IPS-18c (cell line): ENCODE measurements around the gene RPF1.

Experiments
- H3K4me3 ChIP-seq: 2 replicates; pipeline ENCODE4 v1.7.0; 2013; ENCODE audit warnings: low read depth, mild to moderate bottlenecking, low read length, moderate library complexity; ENCODE audit not compliant: insufficient read depth
- H3K9me3 ChIP-seq: one replicate; pipeline ENCODE4 v1.6.1; 2013; ENCODE audit warnings: mild to moderate bottlenecking, low read length, moderate library complexity; ENCODE audit not compliant: control insufficient read depth, insufficient read depth

Gene RPF1

GRCh38 chr1:84510668-84511067 lies 31.6 kb downstream of the RPF1 start:
- H3K9me3 ChIP-seq, result peaks cover 2% of the 10 kb centered on the region
- no peak overlapping the region for H3K4me3 ChIP-seq

DNA sequence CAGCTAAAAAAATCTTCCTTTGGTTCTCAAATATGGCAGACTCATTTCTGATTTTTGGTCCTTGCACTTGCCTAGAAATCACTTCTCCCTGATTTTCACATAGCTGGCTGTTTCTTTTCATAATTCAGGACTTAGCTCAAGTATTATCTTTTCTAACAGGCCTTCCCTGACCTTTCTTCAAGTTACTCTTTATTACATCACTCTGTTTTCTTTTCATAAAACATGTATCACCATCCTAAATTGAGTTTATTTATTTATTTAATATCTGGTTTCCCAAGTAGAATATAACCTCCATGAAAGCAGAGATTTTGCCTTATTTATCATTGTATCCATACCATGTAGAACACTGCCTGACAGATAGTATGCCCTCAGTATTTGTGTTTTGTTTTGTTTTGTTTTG lies 45.5 kb downstream of the RPF1 start:
- Histone ChIP-seq H3K4me3 (no peak overlapping the region), H3K9me3 (no peaks in the 10 kb centered on the region)

GRCh38 chr1:84525779-84526178 lies 46.7 kb downstream of the RPF1 start:
- H3K9me3 ChIP-seq, result no peaks in the 10 kb centered on the region

DNA sequence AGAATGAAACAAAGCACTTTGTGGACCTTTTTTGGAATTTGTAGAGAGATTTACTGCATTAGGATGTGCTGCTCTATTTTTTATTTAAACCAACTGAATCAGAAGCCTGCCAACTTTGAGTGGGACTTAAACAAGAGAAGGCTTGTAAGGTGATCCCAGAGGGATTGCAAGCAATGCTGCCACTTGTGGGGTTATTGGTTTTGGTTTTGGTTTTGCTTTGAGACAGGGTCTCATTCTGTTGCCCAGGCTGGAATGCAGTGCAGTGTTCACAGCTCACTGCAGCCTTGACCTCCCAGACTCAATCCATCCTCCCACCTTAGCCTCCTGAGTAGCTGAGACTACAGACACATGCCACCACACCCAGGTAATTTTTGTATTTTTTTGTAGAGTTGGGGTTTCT lies 59.5 kb downstream of the RPF1 start:
- no peaks in the 10 kb centered on the region for H3K9me3 ChIP-seq
- no peak overlapping the region for H3K4me3 ChIP-seq

More at GRCh38 chr1:84525779-84526178, 46.7 kb downstream of the RPF1 start:
- H3K4me3 ChIP-seq, result no peak overlapping the region

DNA sequence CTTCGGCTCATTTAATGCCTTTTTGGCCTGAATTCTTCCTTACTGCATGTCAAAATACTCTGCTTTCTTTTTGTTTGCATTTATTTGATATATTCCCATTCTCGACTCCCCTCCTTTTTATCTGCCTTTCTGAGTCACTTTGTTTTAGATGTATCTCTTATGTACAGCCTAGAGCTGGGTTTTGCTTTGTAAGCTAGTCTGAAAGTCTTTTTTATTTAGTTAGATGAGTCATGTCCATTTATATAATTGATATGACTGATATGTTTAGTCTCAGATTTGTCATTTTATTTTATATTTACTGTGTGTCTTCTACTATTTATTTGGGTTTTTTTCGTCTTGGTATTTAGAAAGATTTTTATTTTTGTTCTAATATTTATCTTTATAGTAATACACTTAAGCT lies 60.9 kb downstream of the RPF1 start:
- H3K9me3 ChIP-seq, result no peaks in the 10 kb centered on the region
- no peak overlapping the region for H3K4me3 ChIP-seq

- Histone ChIP-seq H3K4me3 (no peak overlapping the region), H3K9me3 (no peaks in the 10 kb centered on the region)
Measured at GRCh38 chr1:84540759-84541158, 61.7 kb downstream of the RPF1 start.

DNA sequence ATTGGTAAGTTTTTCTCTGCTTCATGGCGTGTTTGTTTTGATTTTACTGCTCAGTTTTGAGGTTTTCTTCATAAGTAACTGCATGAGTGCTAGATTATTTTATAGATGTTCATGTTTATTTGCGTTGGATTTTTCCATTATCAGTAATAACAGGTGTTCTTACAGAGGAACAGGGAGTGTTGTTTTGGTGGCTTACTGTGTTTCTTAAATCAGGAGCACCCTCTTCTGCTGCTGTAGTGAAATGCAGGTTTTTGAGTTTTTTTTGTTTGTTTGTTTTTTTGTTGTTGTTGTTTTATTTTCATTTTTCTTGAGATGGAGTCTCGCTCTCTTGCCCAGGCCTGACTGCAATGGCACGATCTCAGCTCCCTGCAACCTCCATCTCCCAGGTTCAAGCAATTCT lies 62.6 kb downstream of the RPF1 start:
- Histone ChIP-seq H3K4me3 (no peak overlapping the region), H3K9me3 (no peaks in the 10 kb centered on the region)
